Upper lobe of right lung (tissue), 1 donor: ENCODE measurements around the gene MMP28. TPM values are rescaled to one million over a fixed set of nuclear protein-coding genes. Genes with fewer than 3 reads are reported as not detected.

ENCODE experiments used
- ATAC-seq: fragments of 200-7000 bp; cut with Tn5 transposase; one replicate; pipeline ENCODE4 v1.9.1; 2020; ENCODE audit warnings: mild to moderate bottlenecking, moderate library complexity
- DNase-seq: peaks from one replicate; pipeline ENCODE4 v3.0.0-alpha.2; 2020
- H3K27ac ChIP-seq: fragments of 200-600 bp; one replicate; pipeline ENCODE4 v1.8.0; 2022
- H3K27me3 ChIP-seq: fragments of 200-600 bp; one replicate; pipeline ENCODE4 v1.8.0; 2022; ENCODE audit warnings: mild to moderate bottlenecking
- H3K36me3 ChIP-seq: fragments of 200-600 bp; one replicate; pipeline ENCODE4 v1.8.0; 2022
- H3K4me1 ChIP-seq: fragments of 200-600 bp; one replicate; pipeline ENCODE4 v1.8.0; 2022
- H3K4me3 ChIP-seq: fragments of 200-600 bp; one replicate; pipeline ENCODE4 v1.8.0; 2022; ENCODE audit warnings: mild to moderate bottlenecking
- H3K9me3 ChIP-seq: fragments of 200-600 bp; one replicate; pipeline ENCODE4 v1.8.0; 2022
- intact Hi-C: fragments of 100-400 bp; cut with DNase I; formaldehyde crosslinking; loops from one replicate; pipeline ENCODE4 v1.11.0; 2022
- total RNA-seq: library from RNA; stranded (reverse); fragmentation: NEBNext Ultra II Directional; extraction: Animal tissue kit (Norgen Biotek cat#: 25700); gene quantifications from one replicate; pipeline ENCODE4 v1.2.1, GENCODE V29; 2021
- TF ChIP-seq, protein P1 (sequence below): fragments of 200-600 bp; IDR thresholded peaks from one replicate; pipeline ENCODE4 v1.8.0; 2022; ENCODE audit warnings: antibody characterized with exemption
- donor health status: DM: no; HTN: yes; CAD: no; lungs with severe emphysema.

MMP28 gene
- total RNA-seq, 1 donor from 2014 or later: 55.6 TPM

DNA sequence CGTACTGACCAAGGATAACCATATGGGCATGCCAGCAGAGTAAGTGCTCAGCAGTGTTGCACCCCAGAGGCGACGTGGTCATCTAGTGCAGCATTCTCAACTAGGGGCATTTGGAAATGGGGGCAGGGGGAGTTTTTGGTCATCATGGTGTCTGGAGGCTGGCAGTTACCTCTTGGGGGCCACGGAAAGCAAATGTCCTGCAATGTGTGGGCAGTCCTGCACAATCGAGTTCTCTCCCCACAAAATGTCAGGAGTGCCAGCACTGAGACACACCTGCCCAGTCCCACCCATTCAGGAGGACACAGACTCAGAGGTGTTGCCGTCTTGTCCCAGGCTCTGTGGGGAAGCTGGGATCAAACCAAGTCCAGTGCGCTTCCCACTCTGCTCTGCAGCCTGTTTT is 61.0 kb downstream of the MMP28 start:
- H3K4me1 ChIP-seq: peaks cover 11% of the 10 kb centered on the region
- H3K27ac ChIP-seq: no peak overlapping the region
- intact Hi-C loops: no loop called here
- no peaks in the 10 kb centered on the region for H3K9me3 ChIP-seq
- ATAC-seq: no peak
- no peak overlapping the region for H3K4me3 ChIP-seq
- peaks cover 2% of the 10 kb centered on the region for H3K27me3 ChIP-seq
- TF ChIP-seq, protein P1, sequence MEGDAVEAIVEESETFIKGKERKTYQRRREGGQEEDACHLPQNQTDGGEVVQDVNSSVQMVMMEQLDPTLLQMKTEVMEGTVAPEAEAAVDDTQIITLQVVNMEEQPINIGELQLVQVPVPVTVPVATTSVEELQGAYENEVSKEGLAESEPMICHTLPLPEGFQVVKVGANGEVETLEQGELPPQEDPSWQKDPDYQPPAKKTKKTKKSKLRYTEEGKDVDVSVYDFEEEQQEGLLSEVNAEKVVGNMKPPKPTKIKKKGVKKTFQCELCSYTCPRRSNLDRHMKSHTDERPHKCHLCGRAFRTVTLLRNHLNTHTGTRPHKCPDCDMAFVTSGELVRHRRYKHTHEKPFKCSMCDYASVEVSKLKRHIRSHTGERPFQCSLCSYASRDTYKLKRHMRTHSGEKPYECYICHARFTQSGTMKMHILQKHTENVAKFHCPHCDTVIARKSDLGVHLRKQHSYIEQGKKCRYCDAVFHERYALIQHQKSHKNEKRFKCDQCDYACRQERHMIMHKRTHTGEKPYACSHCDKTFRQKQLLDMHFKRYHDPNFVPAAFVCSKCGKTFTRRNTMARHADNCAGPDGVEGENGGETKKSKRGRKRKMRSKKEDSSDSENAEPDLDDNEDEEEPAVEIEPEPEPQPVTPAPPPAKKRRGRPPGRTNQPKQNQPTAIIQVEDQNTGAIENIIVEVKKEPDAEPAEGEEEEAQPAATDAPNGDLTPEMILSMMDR: no peak
- no peaks in the 10 kb centered on the region for H3K36me3 ChIP-seq
- DNase-seq: no peak

DNA sequence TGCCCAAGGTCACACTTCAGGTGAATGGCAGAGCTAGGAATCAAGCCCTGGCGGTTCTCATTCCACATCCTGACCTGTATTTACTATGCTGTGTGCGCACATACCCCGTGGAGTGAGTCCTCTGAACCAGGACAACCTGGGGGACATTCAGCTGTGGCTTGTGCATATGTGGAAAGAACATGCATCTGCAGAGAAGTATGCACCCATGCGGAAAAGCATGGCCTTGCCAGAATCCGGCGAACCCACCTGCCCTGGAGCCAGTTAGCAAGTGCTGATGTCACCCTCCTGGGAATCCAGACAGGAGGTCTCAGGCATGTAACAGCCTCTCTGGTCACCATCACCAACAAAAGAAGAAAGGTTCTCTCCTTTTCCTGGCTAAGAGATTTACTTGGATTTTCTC is 62.1 kb downstream of the MMP28 start:
- DNase-seq: no peak
- intact Hi-C loops: no loop called here
- TF ChIP-seq, protein P1: no peak

DNA sequence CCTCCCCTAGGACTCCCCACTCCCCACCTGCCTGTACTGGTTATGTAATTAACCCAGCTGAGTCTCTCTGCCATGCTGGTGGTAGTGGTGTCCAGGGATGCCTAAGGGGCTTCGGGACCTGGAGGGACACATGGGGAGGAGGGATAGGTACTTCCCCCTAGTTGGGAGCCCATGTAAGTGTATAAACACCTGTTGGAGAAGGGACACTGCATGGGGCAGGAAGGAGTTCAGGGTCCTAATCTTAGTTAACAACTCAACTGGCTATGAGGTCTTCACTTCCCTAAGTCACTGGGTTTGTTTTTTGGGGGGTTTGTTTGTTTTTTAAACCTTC is 62.7 kb downstream of the MMP28 start:
- no peak overlapping the region for H3K4me3 ChIP-seq
- intact Hi-C loops: no loop called here

More for the DNA sequence above, 62.1 kb downstream of the MMP28 start:
- H3K27ac ChIP-seq: no peak overlapping the region
- ATAC-seq: no peak
- no peak overlapping the region for H3K4me3 ChIP-seq
- no peaks in the 10 kb centered on the region for H3K36me3 ChIP-seq
- H3K9me3 ChIP-seq: no peaks in the 10 kb centered on the region
- no peaks in the 10 kb centered on the region for H3K27me3 ChIP-seq
- H3K4me1 ChIP-seq: peaks cover 11% of the 10 kb centered on the region

DNA sequence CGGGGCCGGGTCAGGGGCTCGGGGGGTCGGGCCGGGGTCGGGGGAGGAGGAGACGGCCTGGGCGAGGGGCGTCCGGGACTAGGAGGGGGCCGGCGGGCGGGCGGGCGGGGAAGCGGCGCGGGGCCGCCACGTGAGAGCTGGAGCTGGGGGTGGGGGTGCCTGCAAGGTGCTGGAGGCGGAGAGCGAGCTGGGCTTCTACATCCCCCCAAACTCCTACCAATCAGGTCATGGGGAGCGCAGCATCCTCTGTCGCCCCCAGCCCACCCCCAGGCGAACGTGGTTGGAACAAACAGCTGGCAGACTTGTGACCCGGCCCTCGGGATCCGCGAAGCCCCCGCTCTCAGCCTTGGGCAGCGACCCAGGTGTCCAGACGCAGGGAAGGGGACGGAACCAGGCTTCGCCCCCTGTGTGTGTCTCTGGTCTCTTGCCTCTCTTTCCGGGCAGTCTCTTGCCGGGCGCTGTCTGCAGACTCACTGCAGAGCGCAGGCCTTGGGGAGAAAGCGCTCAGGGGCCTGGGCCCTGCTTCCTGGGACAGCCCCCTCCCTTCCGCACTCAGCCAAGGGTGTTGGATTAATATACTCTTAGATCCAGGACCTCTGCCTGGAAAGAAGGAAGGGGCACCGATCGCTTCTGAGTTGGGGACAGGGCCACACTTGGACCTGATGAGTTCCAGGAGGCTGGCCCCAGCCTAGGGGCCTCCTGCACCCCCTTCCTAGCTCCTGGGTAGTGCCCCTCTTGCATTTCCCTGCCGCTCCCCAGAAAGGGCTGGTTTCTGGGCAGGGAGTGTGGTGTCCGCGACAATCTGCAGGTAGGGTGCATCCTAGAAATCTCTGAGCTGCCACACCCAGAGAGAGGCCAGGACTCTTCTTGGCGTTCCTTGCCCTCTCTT is 63.3 kb downstream of the MMP28 start:
- ATAC-seq: peak; percentile 11
- no peaks in the 10 kb centered on the region for H3K9me3 ChIP-seq
- TF ChIP-seq, protein P1: no peak
- peaks cover 12% of the 10 kb centered on the region for H3K4me1 ChIP-seq
- no peak overlapping the region for H3K27ac ChIP-seq
- H3K36me3 ChIP-seq: no peaks in the 10 kb centered on the region
- intact Hi-C loops: no loop called here
- H3K27me3 ChIP-seq: no peaks in the 10 kb centered on the region
- DNase-seq: no peak
- H3K4me3 ChIP-seq: peak overlapping the region; percentile 55

More for the DNA sequence above, 62.7 kb downstream of the MMP28 start:
- TF ChIP-seq, protein P1: no peak
- Histone ChIP-seq H3K27ac (no peak overlapping the region), H3K4me1 (peaks cover 11% of the 10 kb centered on the region), H3K9me3 (no peaks in the 10 kb centered on the region), H3K36me3 (no peaks in the 10 kb centered on the region), H3K27me3 (no peaks in the 10 kb centered on the region)
- DNase-seq (no peak), ATAC-seq (no peak)

DNA sequence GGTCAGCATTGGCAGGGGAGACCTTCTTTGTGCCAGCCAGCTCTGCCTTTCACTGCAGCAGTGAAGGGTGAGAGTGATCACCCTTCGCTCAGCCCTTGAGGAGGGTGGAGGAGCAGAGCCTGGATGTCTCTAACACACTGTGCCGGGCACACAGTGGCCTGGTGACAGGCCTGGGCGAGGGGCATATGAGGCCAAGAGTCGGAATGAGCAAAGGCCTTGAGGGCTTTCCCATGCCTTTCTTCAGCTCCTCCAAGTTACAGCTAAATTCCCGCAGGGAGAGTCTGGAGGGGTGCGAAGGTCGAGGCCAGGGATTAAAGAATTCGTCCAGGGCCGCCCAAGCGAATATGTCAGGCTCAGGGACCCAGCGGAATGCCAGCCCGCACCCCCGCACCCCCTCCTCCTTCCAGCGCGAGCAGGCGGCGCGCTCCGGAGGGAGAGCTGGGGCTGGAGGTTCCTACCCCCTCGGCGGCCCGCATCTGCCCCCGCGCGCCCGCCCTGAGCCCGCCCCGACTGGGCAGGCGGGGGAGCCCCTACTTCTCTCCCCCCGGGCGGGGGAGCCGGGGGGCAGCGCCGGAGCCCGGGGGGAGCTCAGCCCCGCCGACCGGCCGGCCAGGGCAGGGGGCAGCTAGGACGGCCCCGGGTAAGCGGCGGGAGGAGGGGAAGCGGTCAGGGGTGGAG is 64.1 kb downstream of the MMP28 start, which contains the start of gene RASL10B:
Gene RASL10B (plus strand): TSS at position 401 of the 678 bp plus-strand sequence. CDS start 3,546 bp downstream, outside the sequence.
- H3K36me3 ChIP-seq: peaks cover 5% of the 10 kb centered on the region
- H3K27me3 ChIP-seq: no peaks in the 10 kb centered on the region
- peak; percentile 82 for ATAC-seq
- H3K27ac ChIP-seq: no peak within 1 kb of the TSS
- peak; percentile 82 for DNase-seq
- TF ChIP-seq, protein P1: no peak
- H3K4me3 ChIP-seq: peak within 1 kb of the TSS; percentile 55
- H3K9me3 ChIP-seq: no peaks in the 10 kb centered on the region
- intact Hi-C loops: no loop called here
- H3K4me1 ChIP-seq: peaks cover 13% of the 10 kb centered on the region
